Ascending aorta (tissue), 2 donors: ENCODE measurements around the gene CD99L2. TPM values are rescaled to one million over a fixed set of nuclear protein-coding genes. Genes with fewer than 3 reads are reported as not detected.

Experiments
- DNase-seq, 2 donors: peaks; one replicate each; pipeline ENCODE4 v3.0.0-alpha.2; 2019; ENCODE audit warnings: low spot score in 2 of 2
- H3K27ac ChIP-seq, 2 donors: fragments of 200-600 bp; sonication (generic); one replicate each; pipeline ENCODE4 v1.5.1; 2016 to 2017; ENCODE audit warnings: mild to moderate bottlenecking in 1 of 2
- H3K27me3 ChIP-seq: fragments of 200-600 bp; sonication (generic); one replicate; pipeline ENCODE4 v1.5.1; 2017
- H3K36me3 ChIP-seq, 2 donors: fragments of 200-600 bp; sonication (generic); one replicate each; pipeline ENCODE4 v1.5.1; 2016
- H3K4me1 ChIP-seq, 2 donors: fragments of 200-600 bp; sonication (generic); one replicate each; pipeline ENCODE4 v1.5.1; 2016 to 2017; ENCODE audit warnings: mild to moderate bottlenecking in 1 of 2
- H3K4me3 ChIP-seq, 2 donors: fragments of 200-600 bp; sonication (generic); one replicate each; pipeline ENCODE4 v1.5.1; 2016 to 2017; ENCODE audit warnings: mild to moderate bottlenecking in 1 of 2
- H3K9me3 ChIP-seq, 2 donors: fragments of 200-600 bp; sonication (generic); one replicate each; pipeline ENCODE4 v1.5.1; 2016
- CTCF ChIP-seq, 3 experiments: fragments of 200-600 bp in 2 of 3; fragments of 450-650 bp in 1 of 3; sonication (generic) in 2 of 3; IDR thresholded peaks; one replicate each; pipeline ENCODE4 v1.5.1; 2016 to 2019; ENCODE audit warnings: antibody characterized with exemption in 3 of 3, mild to moderate bottlenecking in 1 of 3, moderate library complexity in 1 of 3
- intact Hi-C: fragments of 100-400 bp; cut with DNase I; formaldehyde crosslinking; loops from one replicate; pipeline ENCODE4 v1.15.1; 2023
- total RNA-seq: library from RNA; depleted of rRNA; stranded (reverse); fragments of >200 nt; gene quantifications from one replicate; pipeline ENCODE4 v1.1.0, GENCODE V29; 2016

Gene CD99L2
- total RNA-seq, 1 donor from 2014 or later = 83.4 TPM

- no peaks in the 10 kb centered on the region for H3K27me3 ChIP-seq
- no peaks in the 10 kb centered on the region for H3K4me1 ChIP-seq
- H3K36me3 ChIP-seq = peaks cover 0 to 3% of the 10 kb centered on the region in 2 donors
- no peaks in the 10 kb centered on the region for H3K9me3 ChIP-seq
- no peak overlapping the region for H3K4me3 ChIP-seq
- H3K27ac ChIP-seq = no peak overlapping the region
- DNase-seq = no peak
- intact Hi-C loops = no loop called here
- TF ChIP-seq CTCF (IDR thresholded peaks at IDR 0.05) = no peak
Measured at GRCh38 chrX:150779385-150779784, 119.1 kb downstream of the CD99L2 start.

DNA sequence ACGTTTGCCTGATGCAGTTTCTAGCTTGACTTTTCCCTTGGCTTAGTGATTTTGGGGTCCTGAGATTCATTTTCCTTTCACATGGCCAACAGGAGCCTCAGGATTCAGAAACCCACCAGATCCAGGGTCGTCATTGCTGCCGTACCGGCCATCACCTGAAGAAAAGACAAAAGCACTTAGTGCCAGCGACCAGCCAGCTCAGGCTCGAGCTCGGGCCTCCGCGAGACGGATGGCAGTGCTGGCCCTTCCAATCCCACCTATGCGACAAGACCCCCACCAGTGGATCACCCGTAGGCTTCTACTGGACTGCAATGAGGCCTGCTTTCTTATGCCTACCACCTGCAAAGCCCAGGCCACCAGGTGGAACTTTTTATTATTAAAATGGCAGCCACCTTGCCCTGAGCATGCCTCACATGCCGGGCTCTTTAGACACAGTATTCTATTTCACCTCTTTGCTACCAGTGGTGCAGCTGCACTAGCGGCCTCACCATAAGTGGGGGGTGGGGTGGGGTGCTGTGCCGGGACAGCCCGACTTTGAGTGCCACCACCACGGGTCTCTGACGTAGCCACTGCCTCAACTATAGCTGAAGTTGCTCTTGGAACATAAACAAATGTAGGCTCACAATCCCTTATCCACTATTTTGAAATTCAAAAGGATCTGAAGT, 121.0 kb downstream of the CD99L2 start:
- no peak for TF ChIP-seq CTCF (IDR thresholded peaks at IDR 0.05)
- Histone ChIP-seq H3K36me3 (peaks cover 0 to 3% of the 10 kb centered on the region in 2 donors), H3K27me3 (no peaks in the 10 kb centered on the region), H3K4me1 (no peaks in the 10 kb centered on the region), H3K9me3 (no peaks in the 10 kb centered on the region), H3K4me3 (no peak overlapping the region), H3K27ac (no peak overlapping the region)
- intact Hi-C loops = no loop called here
- DNase-seq = no peak

- TF ChIP-seq CTCF (IDR thresholded peaks at IDR 0.05) = no peak
- Histone ChIP-seq H3K4me3 (no peak overlapping the region), H3K27ac (no peak overlapping the region), H3K27me3 (no peaks in the 10 kb centered on the region), H3K36me3 (peaks cover 0 to 3% of the 10 kb centered on the region in 2 donors), H3K9me3 (no peaks in the 10 kb centered on the region), H3K4me1 (no peaks in the 10 kb centered on the region)
- intact Hi-C loops = no loop called here
- no peak for DNase-seq
Measured at GRCh38 chrX:150775569-150776350, 122.7 kb downstream of the CD99L2 start.

DNA sequence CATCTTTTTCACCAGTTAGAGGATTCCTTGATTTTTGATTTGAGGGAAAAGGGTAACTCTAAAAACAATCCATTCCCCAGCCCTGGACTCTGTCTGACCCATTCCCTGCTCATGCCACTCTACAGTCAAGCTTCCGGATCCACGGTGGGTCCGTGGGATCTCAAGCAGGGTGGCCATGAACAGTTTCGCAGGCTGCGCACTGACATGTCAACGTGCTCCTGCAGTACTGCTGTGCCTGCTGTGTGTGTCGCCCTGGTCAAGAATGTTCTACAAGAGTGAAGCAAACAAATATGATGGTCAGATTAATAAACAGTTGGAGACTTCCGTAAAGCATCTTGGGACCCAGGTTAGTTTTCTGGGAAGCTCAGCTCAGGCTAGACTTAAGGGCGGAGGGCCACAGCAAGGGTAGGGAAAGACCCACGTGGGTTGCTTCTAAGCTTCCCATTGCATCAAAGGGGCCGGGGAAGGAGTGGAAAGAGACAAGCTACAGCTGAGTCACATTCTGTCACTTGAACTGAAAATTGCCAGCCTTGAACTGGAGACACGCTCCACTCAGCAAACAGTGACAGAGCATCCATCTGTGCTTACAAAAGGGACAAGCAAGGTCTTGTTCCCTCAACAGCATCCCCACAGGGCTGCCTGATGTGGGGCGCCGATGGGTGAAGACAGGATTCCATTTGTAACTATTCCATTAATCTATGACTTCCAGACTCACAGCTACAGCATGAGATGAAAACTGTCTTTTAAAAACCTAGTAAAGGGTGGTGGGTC, 123.5 kb downstream of the CD99L2 start:
- DNase-seq = no peak
- H3K27me3 ChIP-seq = no peaks in the 10 kb centered on the region
- intact Hi-C loops = no loop called here

More for the DNA sequence above, 123.5 kb downstream of the CD99L2 start:
- Histone ChIP-seq H3K4me3 (no peak overlapping the region), H3K36me3 (peaks cover 0 to 3% of the 10 kb centered on the region in 2 donors), H3K4me1 (no peaks in the 10 kb centered on the region), H3K27ac (no peak overlapping the region), H3K9me3 (no peaks in the 10 kb centered on the region)
- TF ChIP-seq CTCF (IDR thresholded peaks at IDR 0.05) = no peak
